HG02870 (cell line): ENCODE data around the gene MSH5.
A peak's percentile ranks its signal among the peaks of the same experiment; 100 is the strongest.
"Not testable (repeated sequence)": the region's sequence is repeated elsewhere in the genome, so short reads cannot be mapped to it uniquely, and the experiment has no call there.

Experiments
- ATAC-seq: cut with Tn5 transposase; IDR thresholded peaks from one replicate; pipeline ENCODE4 v1.9.1; 2021; ENCODE audit warnings: mild to moderate bottlenecking, moderate library complexity; ENCODE audit not compliant: unreplicated experiment

The MSH5 gene

DNA sequence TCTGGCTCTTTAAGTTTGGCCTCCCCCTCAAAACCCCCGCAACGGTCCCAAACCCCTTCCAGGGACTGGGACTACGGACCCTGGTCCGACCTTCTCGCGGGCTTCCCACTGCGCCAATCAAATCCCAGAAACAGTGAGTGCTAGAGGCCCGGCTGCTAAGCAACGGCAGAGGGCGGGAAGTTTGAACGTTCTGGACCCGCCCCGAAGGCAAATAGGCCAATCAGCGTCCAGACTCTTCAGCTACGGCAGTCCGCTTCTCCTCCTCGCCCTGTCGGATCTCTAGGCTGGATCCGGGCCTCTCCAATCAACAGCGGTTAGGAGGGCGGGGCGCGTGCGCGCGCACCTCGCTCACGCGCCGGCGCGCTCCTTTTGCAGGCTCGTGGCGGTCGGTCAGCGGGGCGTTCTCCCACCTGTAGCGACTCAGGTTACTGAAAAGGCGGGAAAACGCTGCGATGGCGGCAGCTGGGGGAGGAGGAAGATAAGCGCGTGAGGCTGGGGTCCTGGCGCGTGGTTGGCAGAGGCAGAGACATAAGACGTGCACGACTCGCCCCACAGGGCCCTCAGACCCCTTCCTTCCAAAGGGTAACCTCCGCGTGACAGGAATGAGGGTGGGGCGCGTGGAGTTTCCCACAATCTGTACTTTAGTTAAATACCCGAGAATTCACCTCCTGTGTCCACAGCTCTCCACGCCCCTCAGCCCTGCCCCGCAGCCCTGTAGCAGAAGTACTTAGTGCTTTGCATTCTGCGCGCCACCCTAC, at the start of gene MSH5:
Gene MSH5 (plus strand): TSS at position 367 of the 758 bp plus-strand sequence. CDS start 462 bp downstream, outside the sequence.
- ATAC-seq, result peak; percentile 72

DNA sequence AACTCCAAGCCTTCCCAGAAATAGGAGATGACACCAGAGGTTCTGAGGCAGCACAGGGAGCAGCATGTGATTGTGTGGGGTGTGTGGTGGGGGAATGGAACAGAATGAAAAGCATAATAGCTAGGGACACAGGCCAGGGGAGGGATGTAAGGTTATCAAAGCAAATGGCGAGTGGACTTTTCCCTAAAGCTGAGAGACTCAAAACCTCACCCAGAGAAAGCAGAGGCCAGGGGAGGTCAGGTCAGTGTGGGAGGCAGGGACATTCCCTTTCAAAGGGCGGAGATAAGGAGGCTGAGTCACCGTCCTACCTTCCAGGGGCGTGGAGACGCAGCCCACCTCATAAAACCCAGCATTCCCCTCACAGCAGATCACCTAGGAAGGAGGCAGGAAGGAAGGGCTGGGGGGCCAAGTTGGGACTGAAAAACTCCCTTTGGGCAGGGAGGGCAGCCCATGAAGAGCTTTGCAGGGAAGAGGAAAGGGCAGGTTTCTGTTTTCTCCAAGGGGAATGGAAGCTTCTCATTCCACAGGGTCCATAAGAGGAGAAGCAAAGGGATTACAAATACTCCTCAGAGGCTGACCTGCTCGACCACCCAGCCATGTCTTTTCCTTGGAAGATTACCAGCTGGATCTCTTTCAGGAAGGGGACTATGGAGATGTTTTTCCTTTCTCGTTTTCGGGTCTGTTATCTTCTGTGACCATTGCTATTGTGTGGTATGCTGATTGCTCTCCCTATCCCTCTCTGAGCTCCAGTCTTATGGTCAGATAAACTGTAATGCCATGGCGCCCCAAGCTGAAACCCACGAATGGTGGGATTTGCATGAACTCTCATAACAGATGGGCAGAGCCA, 49.4 kb upstream of the MSH5 start:
- ATAC-seq, result no peak

DNA sequence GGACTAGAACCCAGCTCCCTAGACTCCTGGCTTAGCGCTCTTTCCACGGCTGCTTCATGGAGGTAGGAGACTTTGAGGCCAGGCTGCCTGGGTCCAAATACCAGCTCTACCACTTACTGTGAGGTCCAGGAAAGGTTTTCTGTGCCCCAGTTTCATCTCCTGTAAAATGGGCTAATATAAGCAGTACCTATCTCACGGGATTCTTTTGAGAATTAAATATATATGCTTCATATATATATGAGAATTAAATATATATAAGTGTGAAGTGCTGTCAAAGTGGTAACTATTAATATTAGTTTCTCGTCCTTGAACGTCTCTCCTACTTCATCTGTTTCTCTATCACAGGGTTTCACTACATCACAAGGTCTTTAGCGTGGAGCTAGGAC, 48.7 kb upstream of the MSH5 start:
- ATAC-seq, result no peak

GRCh38 chr6:31691564-31692108, 48.2 kb upstream of the MSH5 start:
- no peak for ATAC-seq

- no peak for ATAC-seq
These were observed 47.5 kb upstream of the MSH5 start for GRCh38 chr6:31692353-31692752.

- ATAC-seq, result no peak
These were observed 46.9 kb upstream of the MSH5 start for GRCh38 chr6:31692886-31693285.

DNA sequence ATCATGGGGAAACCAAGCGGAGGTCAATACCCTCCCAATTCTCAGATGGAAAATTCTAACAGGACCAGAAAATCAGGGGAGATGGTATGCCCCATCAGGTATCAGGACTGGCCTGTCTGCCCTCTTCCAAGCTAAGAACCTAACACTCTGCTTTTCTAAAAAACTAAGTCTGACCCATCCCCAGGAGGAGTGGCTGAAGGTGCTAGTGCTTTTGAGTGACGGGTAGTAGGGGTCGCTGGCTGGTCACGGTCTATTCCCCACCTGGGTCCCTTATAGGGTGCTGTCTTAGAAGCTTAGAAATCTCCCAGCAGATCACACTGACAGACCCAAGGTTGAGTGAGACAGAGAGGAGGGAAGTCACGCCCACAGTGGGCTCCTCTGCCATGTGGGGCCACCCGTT, 46.3 kb upstream of the MSH5 start:
- no peak for ATAC-seq

GRCh38 chr6:31697555-31697954, 42.2 kb upstream of the MSH5 start:
- ATAC-seq, result no peak

- no peak for ATAC-seq
These were observed 38.9 kb upstream of the MSH5 start for GRCh38 chr6:31700740-31701401.

DNA sequence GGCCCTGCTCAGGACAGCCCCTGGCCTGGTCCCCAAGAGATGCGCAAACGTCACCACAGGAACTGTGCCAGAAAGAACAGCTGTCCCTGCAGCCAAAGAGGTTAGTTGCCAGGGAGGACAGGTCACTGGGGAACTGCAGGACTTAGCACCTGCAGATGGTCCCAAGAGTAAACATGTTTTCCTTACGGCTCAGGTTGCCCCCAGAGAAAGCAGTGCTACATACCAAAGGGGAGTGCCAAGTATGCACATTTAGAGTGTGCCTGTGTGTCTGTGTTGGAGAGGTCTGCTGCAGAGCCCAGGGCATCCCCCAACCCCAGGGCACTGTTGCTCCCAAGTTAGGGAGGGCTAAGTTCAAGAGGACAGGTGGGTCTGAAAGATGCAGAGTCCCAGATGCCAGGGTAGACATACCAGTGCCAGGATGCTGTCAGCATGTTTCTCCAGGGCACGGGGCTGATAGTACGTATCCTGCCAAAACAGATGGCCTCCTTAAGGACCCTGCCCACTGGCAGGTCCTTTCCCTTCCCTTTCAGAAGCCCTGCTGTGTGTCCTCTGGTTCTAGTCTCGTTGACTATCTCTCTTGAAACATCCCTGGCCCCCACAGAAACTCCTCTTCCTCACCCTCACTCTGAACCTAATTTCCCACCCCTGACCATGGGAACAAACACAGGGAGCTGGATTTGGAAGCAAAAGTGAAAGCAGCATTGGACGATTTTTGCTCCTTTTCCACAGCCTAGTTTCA, 38.0 kb upstream of the MSH5 start:
- no peak for ATAC-seq

DNA sequence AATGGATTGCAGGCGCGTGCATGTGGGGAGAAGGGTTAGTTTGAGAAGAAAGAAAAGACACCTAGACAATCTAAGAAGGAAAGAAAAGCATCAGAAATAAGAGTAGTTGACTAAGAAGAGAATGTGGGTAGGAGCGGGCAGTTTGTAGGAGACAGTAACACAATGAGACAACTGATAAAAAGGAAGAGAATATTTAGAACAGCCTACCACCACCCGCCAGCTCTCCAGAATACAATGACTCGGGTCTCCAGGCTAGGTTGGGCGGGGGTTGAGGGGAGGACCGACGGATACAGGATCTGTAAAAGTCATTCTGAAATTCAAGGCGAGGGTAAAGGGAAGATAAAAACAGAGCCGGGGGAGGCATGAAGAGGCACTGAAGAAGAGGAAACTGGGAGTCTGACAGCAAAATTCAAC, 37.4 kb upstream of the MSH5 start:
- ATAC-seq, result no peak

GRCh38 chr6:31702819-31703716, 36.7 kb upstream of the MSH5 start, which contains the start of gene ABHD16A:
Gene ABHD16A, minus strand, starts transcription at chr6:31703324. Its CDS starts 43 bp downstream, at chr6:31703281.
- peak; percentile 81 for ATAC-seq

- ATAC-seq, result no peak
These were observed 33.9 kb upstream of the MSH5 start for GRCh38 chr6:31705931-31706330.

GRCh38 chr6:31706599-31706998, 33.2 kb upstream of the MSH5 start, which contains the start of gene LY6G6F:
Gene LY6G6F, plus strand, starts transcription at chr6:31706866. Its CDS starts 41 bp downstream, at chr6:31706907.
- ATAC-seq, result no peak

DNA sequence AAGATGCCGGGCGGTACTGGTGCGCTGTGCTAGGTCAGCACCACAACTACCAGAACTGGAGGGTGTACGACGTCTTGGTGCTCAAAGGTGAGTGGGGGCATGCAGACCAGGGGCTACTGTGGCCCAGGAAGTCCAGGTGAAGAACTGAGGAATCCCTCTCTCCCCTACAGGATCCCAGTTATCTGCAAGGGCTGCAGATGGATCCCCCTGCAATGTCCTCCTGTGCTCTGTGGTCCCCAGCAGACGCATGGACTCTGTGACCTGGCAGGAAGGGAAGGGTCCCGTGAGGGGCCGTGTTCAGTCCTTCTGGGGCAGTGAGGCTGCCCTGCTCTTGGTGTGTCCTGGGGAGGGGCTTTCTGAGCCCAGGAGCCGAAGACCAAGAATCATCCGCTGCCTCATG, 32.1 kb upstream of the MSH5 start:
- ATAC-seq, result no peak

- ATAC-seq, result no peak
These were observed 31.6 kb upstream of the MSH5 start for GRCh38 chr6:31708224-31708623.

GRCh38 chr6:31709157-31709556, 30.6 kb upstream of the MSH5 start:
- ATAC-seq, result not testable (repeated sequence)

GRCh38 chr6:31710523-31711219, 29.1 kb upstream of the MSH5 start:
- ATAC-seq, result no peak

GRCh38 chr6:31711233-31711632, 28.6 kb upstream of the MSH5 start:
- no peak for ATAC-seq
